Body of pancreas (tissue), 4 donors: Measurements from ENCODE around the gene RBBP7.

Experiments used
- POLR2A ChIP-seq, 3 donors: fragments of 450-650 bp; IDR thresholded peaks; one replicate each; pipeline ENCODE4 v1.6.1; 2016; ENCODE audit warnings: antibody characterized with exemption in 3 of 3, mild to moderate bottlenecking in 2 of 3
- TF ChIP-seq, protein P1 (sequence below), 7 experiments: fragments of 450-650 bp in 4 of 7; fragments of 200-600 bp in 3 of 7; sonication (generic) in 3 of 7; IDR thresholded peaks; one replicate each; pipeline ENCODE4 v1.5.1; 2016 to 2019; ENCODE audit warnings: antibody characterized with exemption in 7 of 7

DNA sequence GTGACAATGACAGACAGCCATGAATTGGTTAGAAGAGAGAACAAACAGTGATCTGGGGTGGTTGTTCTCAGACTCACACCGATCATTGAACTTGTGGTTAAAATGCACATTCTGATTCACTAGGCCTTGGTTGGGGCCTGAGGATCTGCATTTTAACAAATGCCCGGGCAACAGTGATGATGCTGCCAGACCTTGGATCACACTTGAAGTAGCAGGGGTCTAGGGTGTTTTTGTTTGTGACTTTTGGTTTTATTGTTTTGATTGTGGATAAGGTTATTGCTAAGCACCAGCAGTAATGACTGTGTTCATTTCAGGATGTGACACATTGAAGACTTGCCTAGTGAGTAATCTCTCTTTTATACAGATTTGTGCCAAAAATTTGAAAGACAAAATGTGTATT, 47.4 kb downstream of the RBBP7 start:
- TF ChIP-seq, protein P1, sequence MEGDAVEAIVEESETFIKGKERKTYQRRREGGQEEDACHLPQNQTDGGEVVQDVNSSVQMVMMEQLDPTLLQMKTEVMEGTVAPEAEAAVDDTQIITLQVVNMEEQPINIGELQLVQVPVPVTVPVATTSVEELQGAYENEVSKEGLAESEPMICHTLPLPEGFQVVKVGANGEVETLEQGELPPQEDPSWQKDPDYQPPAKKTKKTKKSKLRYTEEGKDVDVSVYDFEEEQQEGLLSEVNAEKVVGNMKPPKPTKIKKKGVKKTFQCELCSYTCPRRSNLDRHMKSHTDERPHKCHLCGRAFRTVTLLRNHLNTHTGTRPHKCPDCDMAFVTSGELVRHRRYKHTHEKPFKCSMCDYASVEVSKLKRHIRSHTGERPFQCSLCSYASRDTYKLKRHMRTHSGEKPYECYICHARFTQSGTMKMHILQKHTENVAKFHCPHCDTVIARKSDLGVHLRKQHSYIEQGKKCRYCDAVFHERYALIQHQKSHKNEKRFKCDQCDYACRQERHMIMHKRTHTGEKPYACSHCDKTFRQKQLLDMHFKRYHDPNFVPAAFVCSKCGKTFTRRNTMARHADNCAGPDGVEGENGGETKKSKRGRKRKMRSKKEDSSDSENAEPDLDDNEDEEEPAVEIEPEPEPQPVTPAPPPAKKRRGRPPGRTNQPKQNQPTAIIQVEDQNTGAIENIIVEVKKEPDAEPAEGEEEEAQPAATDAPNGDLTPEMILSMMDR (IDR thresholded peaks at IDR 0.05): no peak
- TF ChIP-seq POLR2A (IDR thresholded peaks at IDR 0.05): no peak
